GM23338 (cell line): ENCODE results near the gene THSD4. TPM values are rescaled to one million over a fixed set of nuclear protein-coding genes. Genes with fewer than 3 reads are reported as not detected.

Experiments
- ATAC-seq: fragments of 200-7000 bp; cut with Tn5 transposase; 3 replicates; pipeline ENCODE4 v1.9.1; 2020
- DNase-seq: peaks from one replicate; pipeline ENCODE4 v3.0.0-alpha.2; 2015; ENCODE audit warnings: low spot score
- H2AFZ ChIP-seq: fragments of 200-600 bp; sonication (generic); 2 replicates; pipeline ENCODE4 v1.8.0; 2016; ENCODE audit warnings: antibody characterized with exemption, mild to moderate bottlenecking, moderate library complexity
- H3F3A ChIP-seq: fragments of 200-600 bp; sonication (generic); replicated peaks from 2 replicates; pipeline ENCODE4 v1.8.0; 2017; ENCODE audit warnings: antibody characterized with exemption, mixed run types, low read depth
- H3K27ac ChIP-seq: fragments of 200-600 bp; sonication (generic); 2 replicates; pipeline ENCODE4 v1.6.1; 2016; ENCODE audit warnings: low read depth
- H3K27me3 ChIP-seq: fragments of 200-600 bp; sonication (generic); 2 replicates; pipeline ENCODE4 v1.8.0; 2016; ENCODE audit warnings: mild to moderate bottlenecking, mixed run types, moderate library complexity; ENCODE audit not compliant: insufficient read depth
- H3K36me3 ChIP-seq: fragments of 200-600 bp; sonication (generic); 2 replicates; pipeline ENCODE4 v1.8.0; 2016; ENCODE audit warnings: mild to moderate bottlenecking; ENCODE audit not compliant: insufficient read depth
- H3K4me1 ChIP-seq: fragments of 200-600 bp; sonication (generic); 2 replicates; pipeline ENCODE4 v1.8.0; 2016; ENCODE audit warnings: mild to moderate bottlenecking, moderate library complexity; ENCODE audit not compliant: insufficient read depth
- H3K4me2 ChIP-seq: fragments of 200-600 bp; sonication (generic); 2 replicates; pipeline ENCODE4 v1.7.1; 2017; ENCODE audit warnings: mixed run types
- H3K4me3 ChIP-seq: fragments of 200-600 bp; sonication (generic); 2 replicates; pipeline ENCODE4 v1.6.1; 2016; ENCODE audit warnings: mixed run types
- H3K79me2 ChIP-seq: fragments of 200-600 bp; sonication (generic); replicated peaks from 2 replicates; pipeline ENCODE4 v1.8.0; 2017; ENCODE audit warnings: mild to moderate bottlenecking; ENCODE audit not compliant: insufficient read depth
- H3K9me2 ChIP-seq: fragments of 200-600 bp; sonication (generic); 2 replicates; pipeline ENCODE4 v1.8.0; 2017; ENCODE audit not compliant: insufficient read depth
- H4K20me1 ChIP-seq: fragments of 200-600 bp; sonication (generic); replicated peaks from 2 replicates; pipeline ENCODE4 v1.8.0; 2017; ENCODE audit warnings: mild to moderate bottlenecking; ENCODE audit not compliant: insufficient read depth
- H3K27ac Mint-ChIP-seq: 2 replicates; pipeline ENCODE4 v1.8.0; 2020; ENCODE audit warnings: inconsistent platforms, mild to moderate bottlenecking, moderate library complexity, mixed read lengths
- H3K27me3 Mint-ChIP-seq: 3 replicates; pipeline ENCODE4 v1.8.0; 2022; ENCODE audit warnings: low read depth, mild to moderate bottlenecking, moderate library complexity, mixed read lengths, inconsistent platforms; ENCODE audit not compliant: insufficient read depth, poor library complexity
- H3K36me3 Mint-ChIP-seq: 3 replicates; pipeline ENCODE4 v1.8.0; 2021; ENCODE audit warnings: low read depth, mild to moderate bottlenecking, inconsistent platforms, moderate library complexity, mixed read lengths
- H3K4me1 Mint-ChIP-seq: 3 replicates; pipeline ENCODE4 v1.8.0; 2020; ENCODE audit warnings: mild to moderate bottlenecking, inconsistent platforms, mixed read lengths
- H3K4me3 Mint-ChIP-seq: 3 replicates; pipeline ENCODE4 v1.8.0; 2021; ENCODE audit warnings: moderate library complexity, mild to moderate bottlenecking, inconsistent platforms, mixed read lengths
- H3K9me3 Mint-ChIP-seq: 3 replicates; pipeline ENCODE4 v1.8.0; 2020; ENCODE audit warnings: moderate library complexity, mild to moderate bottlenecking, inconsistent platforms, mixed read lengths
- CREB1 ChIP-seq: fragments of 250-450 bp; sonication (Bioruptor Pico); IDR thresholded peaks from 2 replicates; pipeline ENCODE4 v1.5.0; 2020; ENCODE audit warnings: low read depth, mild to moderate bottlenecking, moderate library complexity
- EZH2phosphoT487 ChIP-seq: fragments of 200-600 bp; sonication (generic); IDR thresholded peaks from one replicate; pipeline ENCODE4 v1.8.1; 2018; ENCODE audit warnings: antibody characterized with exemption; ENCODE audit not compliant: unreplicated experiment
- POLR2AphosphoS5 ChIP-seq: IDR thresholded peaks from 2 replicates; pipeline ENCODE4 v1.6.1; 2016; ENCODE audit warnings: antibody characterized with exemption, low read depth
- STAT1 ChIP-seq: IDR thresholded peaks from one replicate; pipeline ENCODE4 v1.6.1; 2016; ENCODE audit warnings: antibody characterized with exemption; ENCODE audit not compliant: unreplicated experiment
- ZNF331 ChIP-seq: fragments of 250-450 bp; sonication (Bioruptor Pico); IDR thresholded peaks from 2 replicates; pipeline ENCODE4 v1.5.0; 2020; ENCODE audit warnings: low read depth, mild to moderate bottlenecking, moderate library complexity
- ZNF462 ChIP-seq: fragments of 250-450 bp; sonication (Bioruptor Pico); IDR thresholded peaks from 2 replicates; pipeline ENCODE4 v1.5.0; 2020; ENCODE audit warnings: mild to moderate bottlenecking, moderate library complexity
- polyA plus RNA-seq: library from polyadenylated mRNA; unstranded; fragments of >200 nt; fragmentation: Nextera tagmentation; extraction: Ambion mirVana; gene quantifications from 2 replicates; pipeline ENCODE4 v1.2.1, GENCODE V29; 2016
- total RNA-seq: library from RNA; depleted of rRNA; stranded (reverse); fragments of >200 nt; shearing (Covaris generic); gene quantifications from 2 replicates; pipeline ENCODE4 v1.2.3, GENCODE V29; 2014
- TF ChIP-seq, protein P1 (sequence below): IDR thresholded peaks from 2 replicates; pipeline ENCODE4 v1.6.1; 2016; ENCODE audit warnings: antibody characterized with exemption
- TF ChIP-seq, protein P2 (sequence below): IDR thresholded peaks from one replicate; pipeline ENCODE4 v1.6.1; 2018; ENCODE audit warnings: antibody characterized with exemption; ENCODE audit not compliant: unreplicated experiment

Gene THSD4
- total and polyA plus RNA-seq, 2 experiments from 2014 or later, result 2.0 to 7.4 TPM

DNA sequence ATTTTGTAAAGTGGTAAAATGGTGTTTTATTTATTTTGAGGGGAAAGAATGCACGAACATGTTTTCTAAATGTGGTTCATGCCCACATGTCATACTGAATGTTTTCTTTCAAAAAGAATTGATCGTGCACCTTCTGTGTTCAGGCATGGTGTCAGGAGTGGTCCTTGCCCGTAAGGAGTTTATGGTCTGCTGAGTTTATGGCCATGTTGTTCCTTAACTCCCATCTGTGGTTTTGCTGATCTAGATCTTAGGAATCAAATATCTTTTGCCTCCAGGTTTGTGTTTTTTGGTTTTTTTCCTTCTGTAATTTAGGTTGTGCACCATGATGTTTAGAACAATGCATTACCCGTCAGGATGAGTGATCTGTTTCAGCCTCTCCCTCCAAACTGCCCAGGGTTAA is 390.7 kb downstream of the THSD4 start (continued):
- TF ChIP-seq, protein P1, sequence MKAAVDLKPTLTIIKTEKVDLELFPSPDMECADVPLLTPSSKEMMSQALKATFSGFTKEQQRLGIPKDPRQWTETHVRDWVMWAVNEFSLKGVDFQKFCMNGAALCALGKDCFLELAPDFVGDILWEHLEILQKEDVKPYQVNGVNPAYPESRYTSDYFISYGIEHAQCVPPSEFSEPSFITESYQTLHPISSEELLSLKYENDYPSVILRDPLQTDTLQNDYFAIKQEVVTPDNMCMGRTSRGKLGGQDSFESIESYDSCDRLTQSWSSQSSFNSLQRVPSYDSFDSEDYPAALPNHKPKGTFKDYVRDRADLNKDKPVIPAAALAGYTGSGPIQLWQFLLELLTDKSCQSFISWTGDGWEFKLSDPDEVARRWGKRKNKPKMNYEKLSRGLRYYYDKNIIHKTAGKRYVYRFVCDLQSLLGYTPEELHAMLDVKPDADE, result no peak
- no peak for TF ChIP-seq ZNF462
- TF ChIP-seq EZH2phosphoT487, result no peak
- TF ChIP-seq POLR2AphosphoS5, result no peak
- no peak for TF ChIP-seq CREB1 (CRISPR knock-in tag)
- no peak for TF ChIP-seq STAT1
- no peak for TF ChIP-seq ZNF331 (CRISPR knock-in tag)

GRCh38 chr15:71506946-71507345 is 391.7 kb downstream of the THSD4 start:
- Mint-ChIP-seq H3K36me3 (no peaks in the 10 kb centered on the region), H3K4me3 (no peak overlapping the region), H3K27me3 (no peaks in the 10 kb centered on the region), H3K4me1 (no peaks in the 10 kb centered on the region; the same call in none of the 3 replicates), H3K27ac (no peak overlapping the region), H3K9me3 (no peaks in the 10 kb centered on the region)
- H2AFZ ChIP-seq, result no peak overlapping the region
- H3F3A ChIP-seq, result no peaks in the 10 kb centered on the region
- TF ChIP-seq CREB1 (CRISPR knock-in tag), result no peak
- TF ChIP-seq, protein P2, sequence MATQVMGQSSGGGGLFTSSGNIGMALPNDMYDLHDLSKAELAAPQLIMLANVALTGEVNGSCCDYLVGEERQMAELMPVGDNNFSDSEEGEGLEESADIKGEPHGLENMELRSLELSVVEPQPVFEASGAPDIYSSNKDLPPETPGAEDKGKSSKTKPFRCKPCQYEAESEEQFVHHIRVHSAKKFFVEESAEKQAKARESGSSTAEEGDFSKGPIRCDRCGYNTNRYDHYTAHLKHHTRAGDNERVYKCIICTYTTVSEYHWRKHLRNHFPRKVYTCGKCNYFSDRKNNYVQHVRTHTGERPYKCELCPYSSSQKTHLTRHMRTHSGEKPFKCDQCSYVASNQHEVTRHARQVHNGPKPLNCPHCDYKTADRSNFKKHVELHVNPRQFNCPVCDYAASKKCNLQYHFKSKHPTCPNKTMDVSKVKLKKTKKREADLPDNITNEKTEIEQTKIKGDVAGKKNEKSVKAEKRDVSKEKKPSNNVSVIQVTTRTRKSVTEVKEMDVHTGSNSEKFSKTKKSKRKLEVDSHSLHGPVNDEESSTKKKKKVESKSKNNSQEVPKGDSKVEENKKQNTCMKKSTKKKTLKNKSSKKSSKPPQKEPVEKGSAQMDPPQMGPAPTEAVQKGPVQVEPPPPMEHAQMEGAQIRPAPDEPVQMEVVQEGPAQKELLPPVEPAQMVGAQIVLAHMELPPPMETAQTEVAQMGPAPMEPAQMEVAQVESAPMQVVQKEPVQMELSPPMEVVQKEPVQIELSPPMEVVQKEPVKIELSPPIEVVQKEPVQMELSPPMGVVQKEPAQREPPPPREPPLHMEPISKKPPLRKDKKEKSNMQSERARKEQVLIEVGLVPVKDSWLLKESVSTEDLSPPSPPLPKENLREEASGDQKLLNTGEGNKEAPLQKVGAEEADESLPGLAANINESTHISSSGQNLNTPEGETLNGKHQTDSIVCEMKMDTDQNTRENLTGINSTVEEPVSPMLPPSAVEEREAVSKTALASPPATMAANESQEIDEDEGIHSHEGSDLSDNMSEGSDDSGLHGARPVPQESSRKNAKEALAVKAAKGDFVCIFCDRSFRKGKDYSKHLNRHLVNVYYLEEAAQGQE, result no peak
- H3K27me3 ChIP-seq, result no peaks in the 10 kb centered on the region
- DNase-seq (no peak), ATAC-seq (no peak)
- no peaks in the 10 kb centered on the region for H3K36me3 ChIP-seq
- no peak overlapping the region for H3K27ac ChIP-seq
- H3K4me2 ChIP-seq, result no peak overlapping the region
- no peaks in the 10 kb centered on the region for H3K9me2 ChIP-seq
- H3K4me3 ChIP-seq, result no peak overlapping the region
- H3K79me2 ChIP-seq, result no peaks in the 10 kb centered on the region
- H3K4me1 ChIP-seq, result peaks cover 4% of the 10 kb centered on the region
- no peaks in the 10 kb centered on the region for H4K20me1 ChIP-seq
